ENCODE data around the gene CHRM1. TPM values are rescaled to one million over a fixed set of nuclear protein-coding genes. Genes with fewer than 3 reads are reported as not detected.

CHRM1 gene
- total and polyA plus RNA-seq, 2 experiments from 2014 or later, result 1.4 to 1.6 TPM

DNA sequence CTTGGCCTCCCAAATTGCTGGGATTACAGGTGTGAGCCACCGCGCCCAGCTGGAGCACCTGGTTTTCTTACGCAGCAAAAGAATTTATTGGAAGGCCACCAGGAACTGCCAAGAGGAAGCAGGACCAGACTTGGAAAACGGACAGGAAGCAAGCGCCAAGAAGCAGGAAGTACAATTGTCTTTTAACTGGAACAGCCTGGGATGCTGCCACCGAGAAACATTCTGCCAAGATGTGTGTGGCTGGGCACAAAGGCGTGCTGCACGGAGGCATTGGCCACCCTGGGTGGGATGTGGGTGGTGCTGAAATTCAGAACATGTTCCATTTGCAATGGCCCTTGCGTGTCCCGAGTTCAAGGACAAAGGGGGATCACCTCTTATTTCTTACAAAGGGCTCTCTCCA, 25.1 kb downstream of the CHRM1 start:
- Histone ChIP-seq H3K27ac (no peak overlapping the region), H3K36me3 (no peaks in the 10 kb centered on the region), H3K27me3 (no peaks in the 10 kb centered on the region), H3K4me3 (no peak overlapping the region), H3K4me1 (ENCODE audit: low read depth) (no peaks in the 10 kb centered on the region), H3K9me3 (ENCODE audit: low read depth) (no peaks in the 10 kb centered on the region)
- no peak for DNase-seq (ENCODE audit: low read depth in 1 of 2, low spot score in 1 of 2)
- TF ChIP-seq, protein P1, sequence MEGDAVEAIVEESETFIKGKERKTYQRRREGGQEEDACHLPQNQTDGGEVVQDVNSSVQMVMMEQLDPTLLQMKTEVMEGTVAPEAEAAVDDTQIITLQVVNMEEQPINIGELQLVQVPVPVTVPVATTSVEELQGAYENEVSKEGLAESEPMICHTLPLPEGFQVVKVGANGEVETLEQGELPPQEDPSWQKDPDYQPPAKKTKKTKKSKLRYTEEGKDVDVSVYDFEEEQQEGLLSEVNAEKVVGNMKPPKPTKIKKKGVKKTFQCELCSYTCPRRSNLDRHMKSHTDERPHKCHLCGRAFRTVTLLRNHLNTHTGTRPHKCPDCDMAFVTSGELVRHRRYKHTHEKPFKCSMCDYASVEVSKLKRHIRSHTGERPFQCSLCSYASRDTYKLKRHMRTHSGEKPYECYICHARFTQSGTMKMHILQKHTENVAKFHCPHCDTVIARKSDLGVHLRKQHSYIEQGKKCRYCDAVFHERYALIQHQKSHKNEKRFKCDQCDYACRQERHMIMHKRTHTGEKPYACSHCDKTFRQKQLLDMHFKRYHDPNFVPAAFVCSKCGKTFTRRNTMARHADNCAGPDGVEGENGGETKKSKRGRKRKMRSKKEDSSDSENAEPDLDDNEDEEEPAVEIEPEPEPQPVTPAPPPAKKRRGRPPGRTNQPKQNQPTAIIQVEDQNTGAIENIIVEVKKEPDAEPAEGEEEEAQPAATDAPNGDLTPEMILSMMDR (IDR thresholded peaks at IDR 0.05; ENCODE audit: low read depth, low read length), result no peak

DNA sequence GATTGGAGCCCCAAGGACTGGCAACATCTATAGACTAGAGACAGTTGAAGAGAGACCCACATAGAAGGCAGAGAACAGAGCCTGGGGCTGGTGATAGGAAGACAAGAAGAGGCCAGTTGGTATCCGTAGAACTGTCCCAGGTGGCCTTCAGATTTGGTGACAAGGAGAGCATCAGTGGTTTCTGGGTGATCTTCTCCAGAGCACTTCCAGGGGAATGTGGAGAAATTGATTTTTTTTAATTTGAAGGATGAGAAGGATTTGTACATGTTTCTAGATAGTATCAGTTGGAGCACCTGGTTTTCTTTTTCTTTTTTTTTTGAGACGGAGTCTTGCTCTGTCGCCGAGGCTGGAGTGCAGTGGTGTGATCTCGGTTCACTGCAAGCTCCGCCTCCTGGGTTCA, 25.7 kb downstream of the CHRM1 start:
- TF ChIP-seq, protein P1 (IDR thresholded peaks at IDR 0.05; ENCODE audit: low read depth, low read length), result no peak
- Histone ChIP-seq H3K27ac (no peak overlapping the region), H3K4me3 (no peak overlapping the region), H3K4me1 (ENCODE audit: low read depth) (peaks cover 3% of the 10 kb centered on the region), H3K36me3 (no peaks in the 10 kb centered on the region), H3K27me3 (no peaks in the 10 kb centered on the region), H3K9me3 (ENCODE audit: low read depth) (no peaks in the 10 kb centered on the region)
- DNase-seq (ENCODE audit: low read depth in 1 of 2, low spot score in 1 of 2), result no peak

DNA sequence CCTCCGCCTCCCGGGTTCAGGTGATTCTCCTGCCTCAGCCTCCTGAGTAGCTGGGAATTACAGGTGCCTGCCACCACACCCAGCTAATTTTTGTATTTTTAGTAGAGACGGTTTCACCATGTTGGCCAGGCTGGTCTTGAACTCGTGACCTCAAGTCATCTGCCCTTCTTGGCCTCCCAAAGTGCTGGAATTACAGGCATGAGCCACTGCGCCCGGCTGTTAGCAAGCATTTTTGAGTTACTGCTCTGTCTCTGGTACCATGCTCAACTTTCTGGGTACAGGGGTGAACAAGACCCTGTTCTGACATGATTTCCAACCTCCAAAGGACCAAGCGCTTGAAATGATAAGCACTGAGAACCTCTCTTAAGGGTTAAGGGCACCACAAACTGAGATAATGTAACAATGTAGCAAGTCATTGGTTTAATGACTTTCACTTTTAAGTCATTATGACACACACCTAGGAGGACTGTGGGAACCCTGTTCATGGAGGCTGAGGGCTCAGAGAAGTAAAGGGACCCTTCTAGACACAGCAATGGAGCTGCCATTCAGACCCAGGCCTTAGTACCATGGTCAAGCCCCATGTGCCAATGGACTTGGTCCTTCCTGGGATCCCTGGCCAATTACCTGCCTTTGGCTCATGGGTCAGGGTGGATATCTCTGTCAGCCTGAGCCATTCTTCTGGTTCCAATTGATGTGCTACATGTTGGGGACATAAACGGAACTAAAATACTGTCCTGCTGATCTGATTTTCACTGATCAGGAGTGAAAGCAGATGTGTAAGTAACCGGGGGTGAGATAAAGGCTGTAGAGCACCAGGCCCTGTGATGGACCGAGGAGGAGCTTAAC, 28.9 kb downstream of the CHRM1 start:
- TF ChIP-seq, protein P1 (IDR thresholded peaks at IDR 0.05; ENCODE audit: low read depth, low read length), result no peak
- H3K27ac ChIP-seq, result no peak overlapping the region

DNA sequence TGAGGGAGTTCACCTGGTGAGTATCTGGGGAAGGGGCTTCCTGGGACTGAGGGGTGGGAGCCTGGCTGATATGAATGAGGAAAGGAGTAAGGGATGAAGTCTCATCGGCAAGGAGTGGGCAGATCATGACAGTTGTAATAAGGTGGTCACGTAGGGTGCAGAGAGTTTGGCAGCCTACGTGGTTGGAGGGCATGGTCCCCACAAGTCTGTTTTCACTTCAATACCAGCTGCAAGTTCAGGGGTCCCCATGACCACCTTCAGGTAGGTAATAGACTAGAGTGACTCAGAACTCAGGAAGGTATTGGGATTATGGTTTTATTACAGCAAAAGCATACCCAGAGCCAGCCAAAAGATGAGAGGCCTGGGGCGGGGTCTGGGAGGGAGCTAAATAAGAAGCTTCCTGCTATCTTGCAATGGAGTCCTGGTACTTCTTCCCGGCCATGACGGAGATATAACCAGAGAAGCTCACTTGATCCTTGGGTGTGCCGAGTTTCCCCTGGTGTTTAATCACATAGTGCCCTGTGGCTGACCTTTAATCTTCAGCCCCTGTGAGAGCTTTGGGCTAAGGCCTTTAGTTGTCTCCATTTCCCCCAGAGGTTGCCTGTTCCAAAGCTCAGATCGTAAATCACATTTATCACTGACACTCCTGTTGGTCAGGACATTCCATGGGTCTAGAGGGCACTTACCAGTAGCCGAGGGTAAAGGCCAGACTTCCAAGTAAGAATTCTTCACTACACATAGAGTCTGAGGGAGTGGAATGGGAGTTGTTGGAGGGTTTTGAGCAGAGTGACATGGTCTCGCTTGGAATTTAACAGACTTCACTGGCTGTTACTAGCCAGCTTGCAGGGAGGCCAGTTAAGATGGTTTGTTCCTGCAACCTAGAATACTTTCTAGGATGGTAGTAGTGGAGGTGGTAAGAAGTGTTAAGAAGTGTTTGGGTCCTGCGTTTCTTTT, 31.4 kb downstream of the CHRM1 start:
- no peak overlapping the region for H3K4me3 ChIP-seq
- H3K9me3 ChIP-seq (ENCODE audit: low read depth), result no peaks in the 10 kb centered on the region
- H3K27me3 ChIP-seq, result no peaks in the 10 kb centered on the region
- H3K27ac ChIP-seq, result peak overlapping the region; percentile 88
- TF ChIP-seq, protein P1 (IDR thresholded peaks at IDR 0.05; ENCODE audit: low read depth, low read length), result no peak
- peak; percentile 47 to 79 for DNase-seq (ENCODE audit: low read depth in 1 of 2, low spot score in 1 of 2)
- H3K4me1 ChIP-seq (ENCODE audit: low read depth), result peaks cover 24% of the 10 kb centered on the region
- peaks cover 43% of the 10 kb centered on the region for H3K36me3 ChIP-seq

More for the DNA sequence above, 28.9 kb downstream of the CHRM1 start:
- Histone ChIP-seq H3K36me3 (peaks cover 18% of the 10 kb centered on the region), H3K4me1 (ENCODE audit: low read depth) (peaks cover 24% of the 10 kb centered on the region), H3K27me3 (no peaks in the 10 kb centered on the region), H3K9me3 (ENCODE audit: low read depth) (no peaks in the 10 kb centered on the region), H3K4me3 (no peak overlapping the region)
- no peak for DNase-seq (ENCODE audit: low read depth in 1 of 2, low spot score in 1 of 2)

DNA sequence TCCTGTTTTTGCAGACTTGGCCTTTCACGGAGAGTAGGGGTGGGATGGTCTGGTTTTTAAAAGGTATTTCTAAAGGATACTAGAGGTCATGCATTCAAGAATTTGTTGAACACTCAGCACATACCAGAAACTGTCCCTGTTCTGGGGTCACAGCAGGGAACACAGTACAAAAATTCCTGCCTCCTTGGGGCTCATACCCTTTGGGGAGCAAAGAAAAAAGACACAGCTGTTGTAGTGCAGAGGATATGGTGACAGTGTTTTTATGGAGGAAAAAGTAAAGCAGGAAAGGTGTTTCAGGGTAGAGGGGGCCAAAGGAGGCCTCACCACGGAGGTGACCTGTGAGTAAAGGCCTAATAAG, 32.1 kb downstream of the CHRM1 start:
- no peak overlapping the region for H3K4me3 ChIP-seq
- no peaks in the 10 kb centered on the region for H3K9me3 ChIP-seq (ENCODE audit: low read depth)
- H3K4me1 ChIP-seq (ENCODE audit: low read depth), result peaks cover 24% of the 10 kb centered on the region
- peak overlapping the region; percentile 88 for H3K27ac ChIP-seq
- no peak for DNase-seq (ENCODE audit: low read depth in 1 of 2, low spot score in 1 of 2)
- H3K27me3 ChIP-seq, result no peaks in the 10 kb centered on the region
- TF ChIP-seq, protein P1 (IDR thresholded peaks at IDR 0.05; ENCODE audit: low read depth, low read length), result no peak
- peaks cover 47% of the 10 kb centered on the region for H3K36me3 ChIP-seq
